Stimulated activated naive CD8-positive, alpha-beta T cell treated with anti-CD3 and anti-CD28 coated beads, Interleukin-15, Interleukin-2, amounts not matched to agents 100 U/mL and 50 U/mL, for 24 hours (primary cell): ENCODE results near the gene GID8.
"Not testable (repeated sequence)": the region's sequence is repeated elsewhere in the genome, so short reads cannot be mapped to it uniquely, and the experiment has no call there.

Experiments used
- ATAC-seq: fragments of 150-1000 bp; cut with Tn5 transposase; one replicate; pipeline ENCODE4 v1.10.0; 2021
- DNase-seq: peaks from one replicate; pipeline ENCODE4 v3.0.0; 2021

The GID8 gene

DNA sequence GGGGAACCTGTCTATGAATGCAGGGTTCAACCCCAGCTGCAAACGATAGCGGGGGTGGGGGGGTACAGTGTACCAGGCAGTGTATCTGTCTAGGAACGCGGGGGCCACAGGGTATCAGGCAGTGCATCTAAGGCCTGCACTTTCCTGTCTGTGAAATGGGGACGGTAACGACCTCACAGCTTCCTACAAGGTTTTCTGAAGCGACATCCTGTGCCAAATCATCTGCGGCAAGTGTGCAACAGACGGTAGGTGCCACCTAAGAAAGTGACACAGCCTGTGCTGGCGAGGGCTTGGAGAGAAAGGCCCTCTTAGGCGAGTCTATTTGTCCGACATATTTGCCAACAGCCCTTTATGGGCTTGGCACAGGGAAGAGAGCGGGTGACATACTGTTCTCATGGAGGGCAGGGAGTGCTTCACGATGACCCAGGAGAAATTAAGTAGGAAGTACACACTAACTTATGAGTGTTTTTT, 15.5 kb upstream of the GID8 start:
- peak; percentile 54 for DNase-seq
- ATAC-seq, result peak; percentile 12

DNA sequence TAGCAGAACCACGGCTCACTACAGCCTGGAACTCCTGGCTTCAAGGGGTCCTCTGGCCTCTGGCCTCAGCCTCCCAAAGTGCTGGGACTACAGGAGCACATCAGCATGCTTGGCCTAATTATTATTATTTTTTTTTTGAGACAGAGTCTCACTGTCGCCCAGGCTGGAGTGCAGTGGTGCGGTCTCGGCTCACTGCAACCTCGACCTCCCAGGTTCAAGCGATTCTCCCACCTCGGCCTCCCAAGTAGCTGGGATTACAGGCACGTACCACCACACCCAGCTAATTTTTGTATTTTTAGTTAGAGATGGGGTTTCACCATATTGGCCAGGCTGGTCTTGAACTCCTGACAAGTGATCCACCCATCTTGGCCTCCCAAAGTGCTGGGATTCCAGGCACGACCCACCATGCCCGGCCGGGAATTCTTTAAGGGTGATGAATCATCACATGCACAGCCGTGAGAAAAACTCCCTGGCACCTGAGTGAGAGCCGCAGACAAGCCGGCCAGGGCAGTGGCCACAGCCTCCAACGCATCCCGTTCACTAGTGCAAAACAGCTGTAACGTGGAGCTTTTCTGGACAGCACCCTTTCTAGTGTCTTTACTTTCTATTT, 14.8 kb upstream of the GID8 start:
- ATAC-seq, DNase-seq: not testable (repeated sequence)

DNA sequence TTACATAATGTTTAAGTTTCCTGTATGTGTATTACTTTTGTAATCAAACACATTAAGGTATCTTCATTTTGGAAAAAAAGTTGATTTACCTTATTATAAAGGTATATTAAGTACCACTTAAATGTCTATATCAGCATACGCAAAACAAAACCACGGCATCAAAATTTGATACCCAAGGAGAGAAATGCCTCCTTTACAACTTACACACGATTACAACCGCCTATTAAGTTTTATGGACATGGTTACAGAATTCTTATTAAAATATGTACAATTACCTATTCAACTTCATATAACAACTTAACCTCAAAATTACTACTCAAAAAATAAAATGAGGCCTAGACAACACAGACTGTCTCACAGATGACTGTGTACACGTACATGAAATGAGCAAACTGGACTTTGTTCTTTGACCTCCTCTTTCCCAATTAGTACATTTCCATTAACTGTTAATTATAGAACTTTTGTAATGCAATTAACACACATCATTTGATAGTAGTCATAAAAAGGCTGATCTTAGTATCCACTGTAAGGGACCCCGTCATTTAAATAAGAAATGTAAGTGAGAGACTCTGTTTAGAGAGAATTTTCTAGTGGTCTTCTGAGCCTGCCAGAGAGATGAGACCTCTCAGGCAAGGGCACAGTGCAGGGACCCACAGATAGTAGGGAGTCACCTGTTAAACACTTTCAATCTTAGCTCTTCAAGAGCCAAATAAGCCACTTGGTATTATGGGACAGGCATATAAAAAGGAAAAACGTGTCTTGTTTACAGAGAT, 14.1 kb upstream of the GID8 start:
- ATAC-seq (no peak), DNase-seq (no peak)

DNA sequence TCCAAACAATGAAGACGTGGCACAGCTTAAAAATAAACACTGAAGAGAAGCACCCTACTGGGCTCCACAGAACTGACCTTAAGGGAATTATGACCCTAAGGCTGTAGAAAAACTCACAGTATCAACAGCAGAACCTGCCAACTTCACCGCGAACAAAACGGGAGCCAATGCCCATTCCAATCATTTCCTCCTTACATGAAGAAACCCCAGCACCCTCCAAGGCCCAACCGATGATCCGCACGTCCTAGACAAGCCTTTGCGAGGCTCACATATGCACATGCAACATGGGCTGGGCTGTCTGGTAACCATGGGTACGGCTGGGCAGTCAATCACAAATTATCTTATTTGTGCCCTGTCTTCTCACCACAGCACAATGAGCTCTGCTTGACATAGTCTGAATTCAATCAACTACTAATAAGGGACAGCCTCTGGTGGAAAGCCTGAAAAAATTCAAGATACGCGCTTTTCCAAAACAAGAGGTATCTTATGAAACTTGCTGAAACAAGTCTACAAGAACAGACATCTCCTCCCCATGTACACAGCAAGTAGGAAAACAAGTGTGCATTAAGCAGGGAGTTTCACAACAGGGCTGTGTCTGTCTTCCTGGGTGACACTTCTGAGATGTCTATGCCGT, 13.4 kb upstream of the GID8 start:
- ATAC-seq (no peak), DNase-seq (no peak)

DNA sequence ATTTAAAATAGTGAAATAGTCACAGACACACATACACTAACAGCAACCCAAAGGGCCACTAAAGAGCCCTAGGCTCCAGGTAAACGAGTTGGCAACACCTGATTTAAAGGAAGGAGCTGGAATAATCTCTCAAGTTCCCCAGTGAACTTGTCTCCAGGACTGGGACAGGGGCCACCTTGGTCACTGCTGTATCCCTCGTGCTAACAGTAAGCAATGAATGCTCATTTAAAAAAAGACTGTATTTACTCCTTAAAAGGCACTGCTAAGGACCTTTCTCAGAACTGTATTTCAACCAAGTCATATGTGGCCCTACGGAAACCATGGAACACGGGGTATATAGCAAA, 12.9 kb upstream of the GID8 start:
- no peak for DNase-seq
- ATAC-seq, result no peak

DNA sequence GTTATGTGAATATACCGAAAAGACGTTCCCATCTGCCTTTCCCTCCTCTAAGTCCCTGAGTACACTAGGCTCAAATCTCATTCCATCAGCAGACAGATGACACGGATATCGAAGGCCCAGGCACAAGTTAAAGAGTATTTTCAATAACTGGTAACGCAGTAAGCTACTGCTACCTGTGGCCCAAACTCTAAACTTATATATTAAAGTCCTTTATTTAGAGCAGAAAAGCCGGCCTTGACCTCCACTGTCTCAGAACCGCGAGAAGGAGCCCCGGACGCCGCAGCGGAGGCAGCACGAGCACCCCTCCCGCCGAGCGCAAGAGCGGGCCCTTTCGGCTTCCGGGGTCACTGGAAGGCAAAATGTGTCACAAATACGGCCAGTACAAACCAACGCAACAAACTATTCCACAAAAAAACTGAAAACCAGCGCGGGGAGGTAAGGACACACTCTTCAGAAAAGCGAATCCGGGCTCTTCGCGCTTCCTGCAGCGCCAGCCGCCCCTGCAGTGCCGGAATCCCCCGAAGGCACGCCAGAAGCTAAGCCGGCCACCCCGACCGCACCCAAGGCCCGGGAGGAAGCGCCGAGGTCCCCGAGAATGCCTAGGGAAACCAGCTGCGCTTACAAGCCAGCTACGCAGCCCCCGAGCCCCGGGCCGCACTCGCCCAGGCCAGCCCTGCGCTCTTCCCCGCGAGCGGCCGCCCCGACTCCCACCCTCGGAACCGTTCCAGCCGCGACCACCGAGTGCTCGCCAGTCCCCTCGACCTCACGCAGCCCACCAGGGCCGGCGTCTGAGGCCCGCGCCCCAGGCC, 12.3 kb upstream of the GID8 start:
- ATAC-seq (no peak), DNase-seq (peak; percentile 61)

DNA sequence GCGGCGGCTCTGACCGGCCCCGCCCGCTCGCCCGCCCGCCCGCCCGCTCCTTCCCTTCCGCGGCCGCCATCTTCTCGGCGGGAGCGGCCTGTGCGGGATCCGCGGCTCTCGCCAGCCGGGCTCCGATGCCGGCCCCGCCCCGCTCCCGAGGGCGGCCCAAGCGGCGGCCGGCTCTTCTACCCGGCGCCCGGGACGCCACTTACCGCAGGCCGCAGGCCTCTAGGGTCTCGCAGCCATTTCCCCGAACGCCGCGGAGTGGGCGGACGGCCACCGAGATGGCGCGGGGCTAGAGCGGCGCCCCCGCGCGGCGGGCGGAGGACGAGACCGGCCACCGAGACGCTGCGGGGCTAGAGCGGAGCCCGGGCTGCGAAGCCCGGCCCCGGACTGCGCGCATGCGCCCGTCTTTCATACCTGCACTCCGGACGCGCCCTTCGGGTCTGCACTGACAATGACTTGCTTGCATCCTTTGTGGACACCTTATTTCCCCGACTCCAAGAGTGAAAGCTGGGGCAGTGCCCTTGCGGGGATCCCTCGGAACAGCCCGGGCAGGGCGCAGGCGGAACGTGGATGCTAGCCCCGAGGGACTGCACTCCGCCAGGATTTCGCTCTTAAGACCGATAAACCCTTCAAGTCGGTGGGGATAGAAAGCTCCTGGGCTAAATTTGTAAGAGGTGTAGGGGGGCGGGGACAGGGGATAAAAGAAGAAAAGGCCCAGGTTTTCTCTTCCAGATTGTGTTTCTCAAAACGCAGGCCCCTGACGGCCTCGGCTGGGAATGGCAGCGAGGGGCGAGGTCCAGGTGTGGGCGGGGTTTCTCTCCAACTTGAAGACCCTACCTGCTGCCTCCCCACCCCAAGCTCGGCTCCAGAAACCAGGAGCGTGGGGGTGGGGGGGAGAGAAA, 11.5 kb upstream of the GID8 start, which contains the start of gene DIDO1:
DIDO1 (minus strand) TSS at position 277 of the 899 bp plus-strand sequence.
- ATAC-seq, result peak; percentile 85
- peak; percentile 93 for DNase-seq

DNA sequence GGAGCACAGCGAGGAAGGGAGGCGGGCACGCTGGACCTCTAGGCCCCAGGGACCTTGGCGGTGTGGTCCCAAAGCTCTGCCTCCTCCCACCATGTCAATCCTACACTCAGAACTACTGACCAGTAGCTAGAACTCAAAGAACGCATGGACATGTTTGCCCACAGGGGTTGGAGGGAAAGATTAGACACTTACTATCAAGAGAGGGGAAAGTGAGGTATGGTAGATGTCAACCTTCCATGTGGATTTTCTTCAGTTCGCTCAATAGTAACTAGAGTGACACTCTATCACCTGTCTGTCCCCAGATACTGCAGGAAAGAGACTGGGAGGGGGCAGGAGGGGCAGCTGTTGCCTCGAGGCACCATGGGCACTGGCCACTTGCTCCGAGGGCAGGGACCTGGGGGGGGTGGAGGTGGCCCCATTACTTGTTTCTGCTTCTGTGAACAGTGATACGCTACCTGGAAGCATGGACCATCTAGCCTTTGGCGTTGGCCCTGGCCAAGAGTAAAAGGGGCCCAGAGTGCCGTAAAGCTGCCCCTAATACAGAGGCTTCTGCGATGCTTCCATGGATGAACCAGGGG, 10.7 kb upstream of the GID8 start:
- no peak for DNase-seq

DNA sequence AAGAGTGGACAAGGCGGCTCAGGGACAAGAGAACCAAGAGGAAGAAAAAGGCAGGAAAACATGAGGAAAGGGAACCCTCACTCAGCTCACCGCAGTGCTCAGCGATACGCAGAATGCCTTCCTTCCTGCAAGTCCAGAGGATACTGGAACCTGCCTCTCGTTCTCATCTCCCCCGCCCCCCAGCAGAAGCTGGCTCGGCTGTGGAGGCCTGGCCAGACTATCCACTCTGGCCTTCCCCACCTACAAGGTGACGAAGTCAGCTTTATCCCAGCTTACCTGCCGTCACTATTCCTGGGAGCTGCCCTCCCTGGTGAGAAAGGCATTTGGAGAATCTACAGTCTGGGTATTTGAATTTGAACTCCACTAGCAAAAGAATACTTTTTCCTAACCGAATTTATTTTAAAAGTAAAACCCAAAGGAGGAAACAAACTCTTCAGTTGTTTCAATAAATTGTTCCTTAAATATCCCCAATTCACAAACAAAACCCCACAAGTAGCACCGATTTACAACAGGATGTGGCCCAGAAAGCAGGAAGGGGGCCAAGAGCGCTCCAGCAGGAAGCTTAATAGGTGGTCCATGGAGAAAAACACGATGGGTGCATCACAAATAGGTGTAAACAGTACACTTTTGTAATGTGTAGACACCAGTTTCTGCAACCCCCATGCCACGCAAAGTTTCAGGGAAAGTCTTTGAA, 9.6 kb upstream of the GID8 start:
- ATAC-seq, result no peak
- DNase-seq, result no peak

More for the DNA sequence above, 10.7 kb upstream of the GID8 start:
- ATAC-seq, result no peak

DNA sequence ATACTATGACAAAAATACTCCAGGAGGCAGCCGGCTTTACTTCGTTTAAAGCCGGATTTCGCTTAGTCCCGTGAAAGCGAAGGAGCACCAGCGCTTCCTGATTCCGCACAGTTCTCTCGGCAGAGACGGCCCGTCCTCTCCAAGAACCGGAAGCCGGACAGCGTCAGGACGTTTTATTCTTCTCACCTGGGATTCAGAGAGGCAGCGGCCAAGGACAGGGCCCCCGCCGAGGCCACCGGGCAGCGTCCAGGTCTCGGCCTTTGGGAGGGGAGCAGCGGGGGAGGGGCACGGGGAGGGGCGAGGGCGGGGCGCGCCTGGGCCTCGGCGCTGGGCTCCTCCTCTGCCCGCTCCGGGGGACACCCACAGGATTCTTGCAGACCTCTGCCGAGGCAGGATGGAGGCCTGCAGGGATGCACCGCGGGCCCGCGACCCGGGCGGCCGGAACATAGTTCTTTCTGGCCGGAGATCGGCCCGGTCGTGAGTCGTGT, 8.9 kb upstream of the GID8 start:
- ATAC-seq, result peak; percentile 30
- peak; percentile 71 for DNase-seq

DNA sequence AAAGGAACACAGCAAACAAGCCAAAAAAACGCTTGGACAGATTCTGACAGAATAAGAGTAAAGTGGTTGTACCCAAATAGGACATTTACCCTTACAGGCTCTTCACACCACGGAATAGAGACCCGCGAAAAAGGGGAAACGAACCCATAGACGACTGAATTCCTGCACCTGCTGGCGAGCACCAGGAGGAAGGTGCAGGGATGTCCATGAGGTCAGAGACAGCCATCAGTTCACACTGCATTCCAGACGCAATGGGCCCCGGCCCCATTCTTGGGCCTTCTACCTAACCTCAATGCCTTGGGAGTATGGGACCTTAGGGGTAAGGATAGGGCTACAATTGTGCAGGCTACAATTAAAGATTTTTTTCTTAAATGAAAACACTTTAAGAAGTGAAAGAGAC, 6.5 kb upstream of the GID8 start:
- DNase-seq, result no peak
- ATAC-seq, result no peak

DNA sequence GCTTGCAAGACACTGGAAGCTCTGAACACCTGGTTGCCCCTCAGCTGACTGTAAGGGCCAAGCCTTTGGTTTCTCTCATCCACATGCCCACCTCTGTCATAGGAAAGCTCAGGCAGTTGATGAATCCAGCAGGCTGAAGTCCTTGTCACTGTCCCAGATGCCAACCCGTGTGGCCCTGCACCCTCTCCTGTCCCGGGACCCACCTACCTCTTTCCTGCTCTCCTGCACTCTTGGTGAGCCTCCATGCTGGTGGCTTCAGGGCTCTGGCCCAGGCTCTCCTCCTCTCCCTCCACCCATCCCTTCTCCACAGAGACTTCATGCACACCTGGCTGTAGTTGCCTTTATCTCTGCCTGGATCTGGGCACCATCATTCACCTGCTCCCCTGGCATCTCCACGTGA, 4.0 kb upstream of the GID8 start:
- no peak for DNase-seq
- ATAC-seq, result no peak

DNA sequence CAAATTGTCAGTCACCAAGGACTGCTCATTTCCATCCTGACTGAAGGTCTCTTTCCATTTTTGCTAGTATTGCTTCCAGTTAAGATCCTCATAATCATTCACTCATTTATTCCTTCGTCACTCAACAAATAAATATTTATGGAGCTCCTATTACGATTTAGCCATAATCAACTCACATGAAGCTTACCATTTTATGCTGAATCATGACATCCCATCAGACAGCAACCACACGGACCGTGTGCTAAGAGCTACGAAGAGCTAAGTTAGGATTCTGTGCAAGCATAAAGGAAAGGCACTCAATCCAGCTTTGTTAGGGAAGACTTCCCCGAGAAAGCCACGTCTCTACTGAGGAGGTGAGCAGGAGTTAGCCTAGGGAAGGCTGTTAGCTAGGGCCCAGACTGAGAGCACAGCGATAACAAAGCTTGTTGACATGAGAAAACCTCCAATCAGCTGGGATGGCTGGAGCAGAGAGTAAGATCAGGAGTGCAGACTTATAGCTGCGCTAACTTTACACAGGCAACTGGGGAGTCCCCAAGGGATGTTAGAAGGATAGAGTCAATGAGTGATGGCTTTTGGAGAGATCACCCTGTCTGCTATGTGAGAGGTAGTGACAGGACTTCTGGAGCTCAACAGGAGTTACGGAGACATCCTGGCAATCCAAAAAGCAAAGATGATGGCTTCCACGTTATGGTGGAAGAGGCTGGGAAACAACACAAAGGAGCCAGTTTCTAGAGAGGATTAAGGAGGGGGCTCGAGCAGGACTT, 2.6 kb upstream of the GID8 start:
- ATAC-seq (no peak), DNase-seq (no peak)

DNA sequence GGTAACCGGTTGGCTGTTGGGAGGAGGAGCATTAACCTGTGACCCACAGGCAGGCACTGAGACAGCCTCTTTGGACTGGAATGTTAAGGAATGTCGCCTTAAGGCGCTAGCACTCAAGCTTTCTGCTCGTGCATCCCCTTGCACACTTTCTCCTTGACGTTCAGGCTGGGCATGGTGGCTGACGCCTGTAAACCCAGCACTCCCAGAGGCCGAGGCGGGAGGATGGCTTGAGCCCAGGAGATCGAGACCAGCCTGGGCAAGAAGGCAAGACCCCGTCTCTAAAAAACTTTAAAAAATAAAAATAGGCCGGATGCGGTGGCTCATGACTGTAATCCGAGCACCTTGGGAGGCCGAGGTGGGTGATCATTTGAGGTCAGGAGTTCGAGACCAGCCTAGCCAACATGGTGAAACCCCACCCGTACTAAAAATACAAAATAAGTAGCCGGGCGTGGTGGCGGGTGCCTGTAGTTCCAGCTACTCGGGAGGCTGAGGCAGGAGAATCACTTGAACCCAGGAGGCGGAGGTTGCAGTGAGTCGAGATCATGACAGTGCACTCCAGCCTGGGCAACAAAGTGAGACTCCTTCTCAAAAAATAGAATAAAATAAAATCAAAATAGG, 1.9 kb upstream of the GID8 start:
- no peak for DNase-seq

DNA sequence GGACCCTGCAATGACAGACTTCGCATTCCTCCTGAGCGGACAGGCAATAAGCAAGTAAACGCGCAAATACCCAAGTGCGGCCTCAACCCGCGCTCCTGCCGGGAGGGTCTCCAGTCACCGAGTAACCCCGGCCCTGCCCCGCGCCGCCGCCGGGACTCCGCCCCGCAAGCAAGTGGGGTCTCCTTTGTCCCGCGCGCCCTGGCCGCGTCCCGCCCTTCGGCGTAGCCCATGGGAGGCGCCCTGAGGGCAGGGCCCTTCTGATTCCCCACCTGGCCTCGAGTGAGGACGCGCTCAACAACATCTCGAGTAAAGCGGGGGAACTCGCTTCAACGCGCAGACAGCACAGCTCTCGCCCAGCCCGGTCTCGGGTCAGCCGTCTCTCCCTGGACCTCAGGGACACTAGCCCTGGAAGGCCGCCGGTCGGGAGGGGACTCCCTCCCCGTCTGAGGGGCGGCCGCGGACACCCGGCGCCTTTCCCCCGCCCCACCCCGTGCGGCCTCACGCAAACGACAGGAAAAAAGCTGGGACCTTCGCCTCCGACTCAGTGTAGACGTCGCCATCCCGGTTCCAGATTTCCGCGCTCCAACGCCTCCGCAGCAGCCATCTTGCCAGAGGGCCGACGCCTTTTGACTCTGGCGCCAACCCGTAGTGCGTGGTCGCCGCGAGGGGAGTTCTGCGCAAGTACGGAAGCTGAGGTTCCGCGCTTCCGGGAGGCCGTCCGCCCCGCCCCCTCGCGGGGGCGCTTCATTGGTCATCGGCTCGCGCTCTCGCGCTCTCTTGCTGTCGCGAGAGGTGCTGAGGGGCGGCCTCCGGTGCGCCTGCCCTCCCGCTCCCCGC, 461 bp upstream of the GID8 start:
- peak; percentile 86 for ATAC-seq
- DNase-seq, result peak; percentile 98

More for the DNA sequence above, 1.9 kb upstream of the GID8 start:
- no peak for ATAC-seq

DNA sequence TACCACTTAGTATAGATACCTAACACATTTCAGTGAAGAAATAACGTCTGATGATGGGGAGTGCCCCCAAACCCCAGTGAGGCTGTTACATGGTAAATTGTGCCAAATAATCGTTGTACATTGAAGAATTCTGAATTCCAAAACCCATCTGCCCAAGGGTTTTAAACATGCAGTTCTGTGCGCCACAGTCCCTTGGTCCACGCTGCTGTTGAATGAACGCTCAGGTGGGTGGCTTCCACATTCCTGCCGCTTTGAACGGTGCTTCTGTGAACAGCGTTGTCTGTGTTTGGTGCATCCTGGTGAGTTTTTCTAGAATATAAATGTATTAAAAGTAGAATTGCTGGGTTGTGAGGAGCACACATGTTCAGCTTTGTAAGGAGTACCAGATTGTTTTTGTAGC, 2.9 kb downstream of the GID8 start:
- ATAC-seq, result no peak

DNA sequence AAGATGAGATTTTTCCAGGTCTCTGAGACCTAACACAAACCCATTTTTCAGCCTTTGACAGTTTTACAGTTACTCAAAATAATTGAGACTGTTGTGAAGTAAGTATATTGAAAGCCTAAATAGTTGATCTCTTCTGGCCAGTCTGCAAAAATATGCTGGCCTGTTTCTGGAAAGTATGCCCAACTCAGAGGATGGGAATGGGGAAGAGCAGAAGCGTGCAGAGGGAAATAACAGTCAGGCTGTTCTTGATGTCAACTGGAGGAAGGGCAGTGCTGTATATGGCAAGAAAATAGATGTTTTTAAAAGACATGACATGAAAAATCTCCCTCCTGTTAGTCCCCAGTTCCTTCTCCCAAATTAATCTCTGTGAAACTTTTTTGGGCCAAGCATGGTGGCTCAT, 3.8 kb downstream of the GID8 start:
- ATAC-seq, result no peak
- DNase-seq, result no peak

More for the DNA sequence above, 2.9 kb downstream of the GID8 start:
- DNase-seq, result no peak

DNA sequence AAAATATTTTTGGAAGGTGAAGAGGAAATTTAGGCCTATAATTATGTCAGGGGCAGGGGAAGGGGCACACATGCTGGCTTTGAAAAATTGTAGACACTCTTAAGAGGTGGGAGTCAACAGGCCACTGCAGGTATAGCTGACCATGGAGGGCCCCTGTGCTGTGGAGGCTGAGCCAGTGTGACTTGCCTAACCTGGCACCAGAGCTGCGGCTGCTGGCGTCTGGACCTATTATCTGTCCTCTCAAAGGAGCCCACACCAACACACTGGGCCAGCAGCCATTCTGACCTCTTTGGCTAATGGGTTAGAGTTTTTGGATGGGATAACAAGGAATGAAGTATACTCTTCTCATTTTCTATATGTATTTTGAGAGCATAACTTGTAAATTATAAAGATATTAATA, 4.5 kb downstream of the GID8 start:
- no peak for DNase-seq
- ATAC-seq, result no peak
